Head of caudate nucleus (tissue), 42 donors: Measurements from ENCODE around the gene OSBPL7.
A peak's percentile ranks its signal among the peaks of the same experiment; 100 is the strongest.

Experiments used
- DNase-seq, 42 donors: peaks; one replicate each; pipeline versions ENCODE4 v3.0.0 to v3.0.0-alpha.2; 2020 to 2021; ENCODE audit warnings: mixed read lengths in 7 of 42
- intact Hi-C: fragments of 100-400 bp; cut with DNase I; formaldehyde crosslinking; loops from one replicate; pipeline ENCODE4 v1.15.0; 2022

OSBPL7 gene

GRCh38 chr17:47831934-47832327 lies 10.3 kb upstream of the OSBPL7 start:
- peak in 15 of 42 donors; percentile 9 to 50 (median 26) for DNase-seq
- intact Hi-C loops = no loop called here

GRCh38 chr17:47831003-47831933 lies 9.7 kb upstream of the OSBPL7 start, which contains the start of the genes LRRC46 and MRPL10:
Gene LRRC46, plus strand, starts transcription at chr17:47831670. Its CDS starts 320 bp downstream, at chr17:47831990.
Gene MRPL10, minus strand, starts transcription at chr17:47831541. Its CDS starts 30 bp downstream, at chr17:47831511.
- DNase-seq = peak; percentile 81 to 97 (median 92)
- intact Hi-C loops = no loop called here

GRCh38 chr17:47830396-47831002 lies 8.9 kb upstream of the OSBPL7 start:
- intact Hi-C loops = no loop called here
- DNase-seq = no peak

GRCh38 chr17:47829870-47830269 lies 8.3 kb upstream of the OSBPL7 start:
- no peak for DNase-seq
- intact Hi-C loops = no loop called here

- intact Hi-C loops = no loop called here
- DNase-seq = no peak
Measured at GRCh38 chr17:47823519-47823918, 1.9 kb upstream of the OSBPL7 start.

GRCh38 chr17:47822785-47823184 lies 1.2 kb upstream of the OSBPL7 start:
- intact Hi-C loops = no loop called here
- DNase-seq = no peak

- DNase-seq = no peak
- intact Hi-C loops = no loop called here
Measured at GRCh38 chr17:47821031-47821423, 567 bp downstream of the OSBPL7 start.

- DNase-seq = no peak
- intact Hi-C loops = no loop called here
Measured at GRCh38 chr17:47820033-47820789, 1.4 kb downstream of the OSBPL7 start.

- DNase-seq = no peak
- intact Hi-C loops = no loop called here
Measured at GRCh38 chr17:47819475-47819874, 2.1 kb downstream of the OSBPL7 start.

- intact Hi-C loops = no loop called here
- DNase-seq = no peak
Measured at GRCh38 chr17:47818002-47818695, 3.4 kb downstream of the OSBPL7 start.

- intact Hi-C loops = no loop called here
Measured at GRCh38 chr17:47816947-47817346, 4.6 kb downstream of the OSBPL7 start.

GRCh38 chr17:47816111-47816735 lies 5.4 kb downstream of the OSBPL7 start:
- intact Hi-C loops = no loop called here
- peak in 1 of 42 donors; percentile 9 for DNase-seq

More at GRCh38 chr17:47816947-47817346, 4.6 kb downstream of the OSBPL7 start:
- no peak for DNase-seq

- intact Hi-C loops = no loop called here
- no peak for DNase-seq
Measured at GRCh38 chr17:47815106-47815918, 6.3 kb downstream of the OSBPL7 start.

- DNase-seq = peak in 1 of 42 donors; percentile 10
- intact Hi-C loops = no loop called here
Measured at GRCh38 chr17:47813512-47814031, 8.0 kb downstream of the OSBPL7 start.

GRCh38 chr17:47813077-47813476 lies 8.5 kb downstream of the OSBPL7 start:
- intact Hi-C loops = no loop called here
- DNase-seq = peak in 1 of 42 donors; percentile 1

GRCh38 chr17:47812146-47812920 lies 9.3 kb downstream of the OSBPL7 start:
- intact Hi-C loops = no loop called here
- DNase-seq = peak in 3 of 42 donors; percentile 3 to 18 (median 5)

- peak in 1 of 42 donors; percentile 2 for DNase-seq
- intact Hi-C loops = no loop called here
Measured at GRCh38 chr17:47811709-47812108, 9.9 kb downstream of the OSBPL7 start.
